ENCODE data around the gene ATXN10. TPM values are rescaled to one million over a fixed set of nuclear protein-coding genes. Genes with fewer than 3 reads are reported as not detected.
A peak's percentile ranks its signal among the peaks of the same experiment; 100 is the strongest.

ATXN10 gene
- polyA plus RNA-seq, 3 donors, result 60.1 to 106 (median 92.4) TPM

DNA sequence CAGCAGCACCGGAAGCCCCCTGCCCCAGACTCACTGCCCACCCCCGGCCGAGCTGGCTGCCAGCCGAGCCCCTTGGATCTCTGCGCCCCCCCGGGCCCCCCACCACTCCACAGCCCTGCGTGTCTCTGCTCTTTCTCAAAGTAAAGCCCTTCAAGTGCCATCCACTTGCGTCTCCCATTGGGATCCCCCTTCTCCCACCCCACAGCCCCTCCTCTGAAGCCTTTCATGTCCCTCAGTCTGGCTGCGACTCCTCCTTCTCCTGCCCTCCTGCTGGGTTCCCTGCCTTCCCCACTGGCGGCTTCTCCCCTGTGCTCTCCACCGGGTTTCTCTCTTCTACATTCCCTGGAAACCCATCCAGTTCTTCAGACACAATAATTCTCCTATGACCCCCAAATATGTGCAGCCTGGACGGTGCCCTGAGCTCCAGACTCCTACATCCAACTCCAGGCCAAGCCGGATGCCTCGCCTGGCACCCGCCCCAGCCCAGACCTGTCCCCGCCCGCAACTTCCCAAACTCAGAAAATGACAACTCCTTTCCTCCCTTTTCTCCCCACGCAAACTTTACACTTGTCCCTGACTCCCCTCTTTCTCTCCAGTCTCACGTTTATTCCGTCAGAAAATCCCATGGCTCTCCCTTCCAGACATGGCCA lies 196.4 kb downstream of the ATXN10 start:
- Histone ChIP-seq H3K9me3 (replicated peaks in 1 of 2; ENCODE audit: control insufficient read depth in 1 of 2, insufficient read depth in 1 of 2, low read length in 2 of 2) (peaks cover 4 to 10% of the 10 kb centered on the region in 2 donors), H3K4me2 (replicated peaks; ENCODE audit: extremely low read depth, low read length, poor library complexity, severe bottlenecking) (no peak overlapping the region), H3K36me3 (replicated peaks in 1 of 2; ENCODE audit: control insufficient read depth in 1 of 2, insufficient read depth in 2 of 2, low read length in 2 of 2) (no peaks in the 10 kb centered on the region), H4K20me1 (ENCODE audit: insufficient read depth, low read length) (no peaks in the 10 kb centered on the region), H3K9ac (ENCODE audit: insufficient read depth, low read length, poor library complexity, severe bottlenecking) (no peak overlapping the region), H3K4me3 (replicated peaks in 1 of 3; ENCODE audit: low read depth in 2 of 3, low read length in 3 of 3) (no peak overlapping the region), H2AFZ (ENCODE audit: insufficient read depth, low read depth, low read length, poor library complexity, severe bottlenecking) (no peak overlapping the region), H3K27me3 (ENCODE audit: control insufficient read depth in 2 of 2, insufficient read depth in 2 of 2, low read length in 2 of 2) (peaks cover 23 to 70% of the 10 kb centered on the region in 2 donors), H3K4me1 (ENCODE audit: control insufficient read depth in 1 of 2, insufficient read depth in 2 of 2, low read length in 2 of 2) (no peaks in the 10 kb centered on the region), H3K27ac (ENCODE audit: low read depth in 1 of 2, low read length in 2 of 2) (no peak overlapping the region), H3K79me2 (ENCODE audit: insufficient read depth, low read length) (no peaks in the 10 kb centered on the region)
- TF ChIP-seq, protein P1, sequence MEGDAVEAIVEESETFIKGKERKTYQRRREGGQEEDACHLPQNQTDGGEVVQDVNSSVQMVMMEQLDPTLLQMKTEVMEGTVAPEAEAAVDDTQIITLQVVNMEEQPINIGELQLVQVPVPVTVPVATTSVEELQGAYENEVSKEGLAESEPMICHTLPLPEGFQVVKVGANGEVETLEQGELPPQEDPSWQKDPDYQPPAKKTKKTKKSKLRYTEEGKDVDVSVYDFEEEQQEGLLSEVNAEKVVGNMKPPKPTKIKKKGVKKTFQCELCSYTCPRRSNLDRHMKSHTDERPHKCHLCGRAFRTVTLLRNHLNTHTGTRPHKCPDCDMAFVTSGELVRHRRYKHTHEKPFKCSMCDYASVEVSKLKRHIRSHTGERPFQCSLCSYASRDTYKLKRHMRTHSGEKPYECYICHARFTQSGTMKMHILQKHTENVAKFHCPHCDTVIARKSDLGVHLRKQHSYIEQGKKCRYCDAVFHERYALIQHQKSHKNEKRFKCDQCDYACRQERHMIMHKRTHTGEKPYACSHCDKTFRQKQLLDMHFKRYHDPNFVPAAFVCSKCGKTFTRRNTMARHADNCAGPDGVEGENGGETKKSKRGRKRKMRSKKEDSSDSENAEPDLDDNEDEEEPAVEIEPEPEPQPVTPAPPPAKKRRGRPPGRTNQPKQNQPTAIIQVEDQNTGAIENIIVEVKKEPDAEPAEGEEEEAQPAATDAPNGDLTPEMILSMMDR (IDR thresholded peaks at IDR 0.05), result no peak
- H3K27me3 Mint-ChIP-seq (ENCODE audit: low read depth in 3 of 3), result peaks cover 60 to 83% (median 69%) of the 10 kb centered on the region in 3 donors
- no peak overlapping the region for H3K27ac Mint-ChIP-seq
- DNase-seq, result no peak
- peaks cover 4 to 15% (median 10%) of the 10 kb centered on the region in 7 donors for H3K9me3 Mint-ChIP-seq
- H3K36me3 Mint-ChIP-seq, result peaks cover 2 to 8% of the 10 kb centered on the region in 2 donors
- peaks cover 5% of the 10 kb centered on the region for H3K4me1 Mint-ChIP-seq
- H3K4me3 Mint-ChIP-seq, result peak overlapping the region in 1 of 2 donors; percentile 86
- 29% methylated on average over 19 of the region's 20 CpGs for WGBS (ENCODE audit: insufficient coverage)
- intact Hi-C loops (cut with micrococcal nuclease), result loop anchor here in 1 of 2 donors (10.0 kb wide), 1 partner anchor 247 kb away; no protein-coding TSS in a partner anchor

DNA sequence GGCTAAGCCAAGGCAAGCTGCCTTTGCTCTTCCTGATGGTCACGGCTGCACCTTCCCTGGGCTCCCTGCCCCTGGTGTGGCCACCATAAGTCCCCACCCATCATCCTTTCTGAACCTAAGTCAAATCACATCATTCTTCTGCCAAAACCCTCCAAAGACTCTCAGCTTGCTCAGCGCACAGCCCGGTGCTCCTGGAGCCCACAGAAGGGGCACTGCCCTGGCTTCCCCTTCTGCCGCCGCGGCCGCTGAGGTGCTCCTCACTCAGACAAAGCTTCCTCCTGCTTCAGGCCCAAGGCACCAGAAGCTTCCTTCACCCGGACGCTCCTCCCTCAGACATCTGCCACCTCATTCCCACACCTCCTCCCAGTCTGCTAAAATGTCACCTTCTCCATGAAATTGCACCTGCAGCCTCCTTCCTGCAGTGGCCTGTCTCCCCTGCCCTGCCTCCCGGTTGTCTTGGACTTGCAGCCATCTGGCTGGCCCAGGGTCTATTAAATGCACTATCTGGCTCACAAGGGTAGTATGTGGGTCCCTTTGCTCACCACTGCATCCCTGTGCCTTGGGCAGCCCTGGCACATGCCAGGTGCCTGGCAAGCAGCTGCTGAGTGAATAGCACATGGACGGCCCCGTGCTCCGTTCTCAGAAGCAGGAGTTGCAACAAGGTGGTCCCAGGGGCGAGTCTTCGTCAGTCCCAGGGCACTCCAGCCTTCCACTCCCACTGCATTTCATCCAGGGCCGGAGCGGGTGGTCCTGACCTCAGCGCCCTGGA lies 197.1 kb downstream of the ATXN10 start:
- intact Hi-C loops (cut with micrococcal nuclease), result loop anchor here in 1 of 2 donors (10.0 kb wide), 1 partner anchor 246 kb away; no protein-coding TSS in a partner anchor
- H3K27ac Mint-ChIP-seq, result no peak overlapping the region
- H3K9me3 ChIP-seq (replicated peaks in 1 of 2; ENCODE audit: control insufficient read depth in 1 of 2, insufficient read depth in 1 of 2, low read length in 2 of 2), result peaks cover 4 to 14% of the 10 kb centered on the region in 2 donors

More for the DNA sequence above, 197.1 kb downstream of the ATXN10 start:
- Mint-ChIP-seq H3K4me3 (peak overlapping the region in 1 of 2 donors; percentile 86), H3K9me3 (peaks cover 5 to 22% (median 12%) of the 10 kb centered on the region in 7 donors), H3K27me3 (ENCODE audit: low read depth in 3 of 3) (peaks cover 62 to 84% (median 67%) of the 10 kb centered on the region in 3 donors), H3K4me1 (peaks cover 5% of the 10 kb centered on the region), H3K36me3 (peaks cover 2 to 8% of the 10 kb centered on the region in 2 donors)
- Histone ChIP-seq H4K20me1 (ENCODE audit: insufficient read depth, low read length) (no peaks in the 10 kb centered on the region), H3K4me2 (replicated peaks; ENCODE audit: extremely low read depth, low read length, poor library complexity, severe bottlenecking) (no peak overlapping the region), H3K27me3 (ENCODE audit: control insufficient read depth in 2 of 2, insufficient read depth in 2 of 2, low read length in 2 of 2) (peaks cover 23 to 65% of the 10 kb centered on the region in 2 donors), H3K4me3 (replicated peaks in 1 of 3; ENCODE audit: low read depth in 2 of 3, low read length in 3 of 3) (no peak overlapping the region), H3K4me1 (ENCODE audit: control insufficient read depth in 1 of 2, insufficient read depth in 2 of 2, low read length in 2 of 2) (no peaks in the 10 kb centered on the region), H2AFZ (ENCODE audit: insufficient read depth, low read depth, low read length, poor library complexity, severe bottlenecking) (no peak overlapping the region), H3K9ac (ENCODE audit: insufficient read depth, low read length, poor library complexity, severe bottlenecking) (no peak overlapping the region), H3K79me2 (ENCODE audit: insufficient read depth, low read length) (no peaks in the 10 kb centered on the region), H3K27ac (ENCODE audit: low read depth in 1 of 2, low read length in 2 of 2) (no peak overlapping the region), H3K36me3 (replicated peaks in 1 of 2; ENCODE audit: control insufficient read depth in 1 of 2, insufficient read depth in 2 of 2, low read length in 2 of 2) (no peaks in the 10 kb centered on the region)
- WGBS (ENCODE audit: insufficient coverage), result 52% methylated on average over 18 of the region's 18 CpGs
- TF ChIP-seq, protein P1 (IDR thresholded peaks at IDR 0.05), result no peak
- DNase-seq, result no peak

Data from CD14-positive monocyte (primary cell).